GM19238 (cell line): ENCODE results near the gene SVOPL.

ENCODE experiments used
- DNase-seq: peaks from one replicate; pipeline ENCODE4 v3.0.0; 2011; ENCODE audit warnings: low spot score; ENCODE audit not compliant: insufficient read length

The SVOPL gene

DNA sequence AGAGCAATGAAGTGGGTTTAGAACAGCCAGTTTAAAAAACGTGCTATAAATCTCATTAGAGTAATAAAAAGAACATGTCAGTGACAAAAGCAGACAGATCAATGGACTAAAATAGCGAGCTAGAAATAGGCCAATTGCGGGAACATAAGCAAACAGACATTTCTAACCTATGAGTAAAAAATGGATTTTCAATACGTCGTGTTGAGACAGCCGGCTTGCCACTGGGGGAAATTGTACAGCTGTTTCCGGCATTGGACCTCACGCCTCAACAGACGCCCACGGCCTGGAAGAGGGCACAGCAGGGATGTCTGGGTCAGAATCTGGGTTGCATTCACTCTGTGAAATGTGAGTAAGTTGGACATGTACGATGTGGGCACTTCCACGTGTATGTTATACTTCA lies 92.9 kb downstream of the SVOPL start:
- no peak for DNase-seq

DNA sequence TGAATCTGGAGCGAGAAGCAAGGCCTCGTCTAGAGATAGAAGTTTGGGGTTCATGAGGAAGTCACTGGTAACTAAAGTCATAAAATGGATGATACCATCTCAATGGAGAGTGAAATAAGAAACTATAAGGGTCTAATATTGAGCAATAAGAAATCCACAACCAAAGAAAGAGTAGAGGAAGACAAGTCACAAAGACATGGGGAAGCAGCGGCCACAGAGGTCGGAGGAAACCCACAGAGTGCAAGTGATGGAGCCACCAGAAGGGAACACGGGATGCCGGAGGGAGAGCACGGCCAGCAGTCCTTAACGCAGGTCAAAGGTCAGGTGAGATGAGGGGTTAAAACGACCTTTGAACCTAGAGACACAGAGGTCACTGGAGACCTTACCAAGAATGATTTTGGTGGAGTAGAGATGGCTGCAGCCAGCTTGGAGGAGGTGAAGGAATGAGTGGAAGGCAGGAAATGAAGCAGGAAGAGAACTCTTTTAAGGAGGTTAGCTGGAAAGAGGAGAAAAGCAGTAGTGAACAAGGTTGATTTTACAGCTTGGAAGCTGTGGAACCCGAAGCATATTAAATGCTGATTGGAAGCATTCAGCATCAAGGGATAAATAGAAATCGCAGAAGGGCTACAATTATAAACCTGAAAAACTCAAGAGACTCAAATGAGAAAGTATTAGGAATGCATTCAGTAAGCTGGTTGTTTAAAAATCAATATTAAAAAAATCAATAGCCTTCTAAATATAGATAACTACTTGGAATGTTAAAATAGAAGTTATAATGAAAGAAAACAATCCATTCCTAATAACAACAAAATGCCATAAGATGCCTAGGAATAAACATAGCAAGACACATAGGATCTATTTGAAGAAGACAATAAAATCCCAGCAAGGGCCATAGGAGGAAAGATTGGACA lies 93.7 kb downstream of the SVOPL start:
- DNase-seq: no peak

DNA sequence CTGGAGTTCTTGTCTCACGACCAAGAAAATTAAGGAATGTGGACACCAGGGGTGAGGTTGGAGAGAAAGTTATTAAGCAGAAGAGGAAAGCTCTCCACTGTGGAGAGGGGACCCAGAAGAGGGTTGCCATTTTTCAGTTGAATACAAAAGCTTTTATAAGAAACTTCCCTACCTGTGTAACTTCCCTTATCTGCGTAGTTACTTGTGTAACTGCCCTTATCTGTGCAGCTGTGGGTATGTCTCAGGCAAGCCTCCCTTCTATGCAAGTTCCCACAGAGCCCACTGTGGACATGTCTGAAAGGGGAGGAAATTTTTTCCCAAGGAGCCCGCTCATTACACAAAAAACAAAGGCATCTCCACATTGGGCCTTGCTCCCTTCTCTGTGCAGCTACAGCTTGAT lies 94.9 kb downstream of the SVOPL start:
- DNase-seq: no peak

DNA sequence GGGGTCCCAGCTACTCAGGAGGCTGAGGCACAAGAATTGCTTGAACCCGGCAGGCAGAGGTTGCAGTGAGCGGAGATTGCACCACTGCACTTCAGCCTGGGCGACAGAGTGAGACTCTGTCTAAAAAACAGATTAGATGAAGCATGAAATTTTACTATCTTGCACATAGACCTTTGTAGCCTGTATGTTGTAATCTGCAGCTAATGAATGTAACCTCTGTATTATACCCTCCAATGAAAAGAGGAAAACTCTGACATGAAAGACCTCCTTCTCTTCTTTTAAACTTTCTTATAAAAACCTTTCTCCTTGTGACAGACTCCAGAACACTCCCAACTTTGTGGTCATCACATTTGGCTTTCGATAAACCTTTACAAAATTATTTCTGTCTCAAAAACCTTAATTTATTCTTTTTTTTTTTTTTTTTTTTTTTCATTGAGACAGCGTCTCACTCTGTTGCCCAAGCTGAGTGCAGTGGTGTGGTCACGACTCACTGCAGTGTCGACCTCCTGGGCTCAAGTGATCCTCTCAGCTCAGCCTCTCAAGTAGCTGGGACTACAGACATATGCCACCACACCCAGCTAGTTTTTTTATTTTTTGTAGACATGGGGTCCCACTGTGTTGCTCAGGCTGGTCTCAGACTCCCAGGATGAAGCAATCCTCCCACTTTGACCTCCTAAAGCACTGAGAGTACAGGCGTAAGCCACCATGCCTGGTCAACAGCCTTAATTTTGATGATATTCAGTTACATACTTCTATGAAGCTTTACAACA lies 97.4 kb downstream of the SVOPL start:
- no peak for DNase-seq

DNA sequence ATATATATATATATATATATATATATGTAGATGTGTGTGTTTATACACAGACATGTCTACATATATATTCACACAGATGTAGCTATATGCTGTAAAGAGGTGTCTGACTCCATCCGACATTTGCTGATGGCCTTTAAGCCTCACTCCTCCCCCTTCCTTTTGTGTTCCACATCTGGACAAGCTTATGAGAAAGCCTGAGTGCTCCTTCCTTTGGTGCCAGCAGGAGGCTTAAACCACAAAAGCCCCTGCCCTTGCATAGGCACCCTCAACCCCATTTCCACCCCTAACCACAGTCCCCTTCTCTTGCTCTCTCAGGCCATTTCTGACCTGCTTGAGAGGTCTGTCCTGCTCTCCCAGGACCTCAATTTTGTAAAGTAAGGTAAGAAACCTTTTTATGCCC lies 98.7 kb downstream of the SVOPL start:
- DNase-seq: no peak

DNA sequence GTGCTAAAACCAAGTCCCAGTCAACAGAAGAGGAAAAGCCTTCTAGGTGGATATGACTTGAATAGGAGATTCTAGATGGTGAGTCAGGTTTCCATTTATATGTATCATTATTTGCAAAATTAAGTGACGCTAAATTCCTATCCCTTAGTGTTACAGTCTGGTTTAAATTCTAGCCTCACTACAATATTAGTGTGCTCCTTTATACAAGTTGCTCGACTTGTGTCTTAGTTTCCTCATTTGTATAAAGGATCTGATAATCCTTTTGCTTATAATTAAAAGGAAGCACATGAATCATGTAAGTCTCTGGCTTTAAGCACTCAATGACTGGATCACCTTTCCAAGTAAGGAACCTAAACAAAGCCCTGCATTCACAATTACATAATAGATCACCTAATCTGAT lies 105.7 kb downstream of the SVOPL start:
- no peak for DNase-seq

DNA sequence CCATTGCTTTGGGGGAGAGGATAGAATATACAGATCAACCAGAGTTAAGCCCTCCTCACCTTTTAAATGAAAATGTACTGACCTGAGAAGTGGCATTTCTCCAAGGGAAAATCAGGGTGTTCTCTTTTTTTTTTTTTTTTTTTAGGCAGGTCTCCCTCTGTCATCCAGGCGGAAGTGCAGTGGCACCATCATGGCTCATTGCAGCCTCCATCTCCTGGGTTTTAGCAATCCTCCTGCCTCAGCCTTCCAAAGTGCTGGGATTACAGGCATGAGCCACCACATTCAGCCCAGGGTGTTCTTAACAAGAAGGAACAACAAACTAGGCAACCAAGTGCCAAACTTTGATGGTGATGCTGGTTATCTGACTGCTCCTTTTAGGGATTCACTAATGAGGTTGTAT lies 111.0 kb downstream of the SVOPL start:
- no peak for DNase-seq

DNA sequence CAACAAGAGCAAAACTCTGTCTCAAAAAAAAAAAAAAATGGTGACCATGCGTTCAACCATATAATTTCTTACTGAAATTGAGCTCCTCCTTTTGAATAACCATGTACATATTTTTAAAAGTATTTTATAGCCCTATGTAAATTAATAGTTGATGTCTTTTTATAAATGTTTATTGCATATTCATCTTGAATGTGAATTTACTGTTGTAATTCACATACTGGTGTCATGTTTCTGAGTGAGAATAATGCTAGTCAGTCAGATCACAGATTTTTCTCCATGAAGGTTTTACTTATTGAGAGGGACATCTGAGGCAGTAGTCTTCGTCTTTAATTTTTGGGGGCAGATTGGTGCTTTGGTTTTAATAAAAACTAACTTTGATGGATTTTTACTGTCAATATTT lies 112.2 kb downstream of the SVOPL start:
- DNase-seq: no peak

DNA sequence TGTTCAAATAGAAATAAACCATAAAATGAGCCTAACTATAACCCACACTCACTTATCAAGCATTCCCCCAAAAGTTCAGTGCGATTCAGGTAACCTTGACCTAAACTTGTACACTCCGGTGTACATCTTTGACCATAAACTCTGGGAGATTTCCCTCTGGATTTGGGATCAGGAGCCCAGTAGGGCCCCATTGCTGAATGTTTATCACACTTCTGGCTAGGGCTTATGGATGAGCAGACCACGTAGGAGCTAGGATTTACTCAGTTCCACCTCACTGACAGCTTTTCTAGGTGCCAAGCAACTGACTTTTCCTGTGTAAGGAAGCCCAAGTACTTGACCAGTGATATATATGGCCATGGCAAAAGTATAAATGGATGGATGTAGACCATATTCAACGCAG lies 113.7 kb downstream of the SVOPL start:
- no peak for DNase-seq

DNA sequence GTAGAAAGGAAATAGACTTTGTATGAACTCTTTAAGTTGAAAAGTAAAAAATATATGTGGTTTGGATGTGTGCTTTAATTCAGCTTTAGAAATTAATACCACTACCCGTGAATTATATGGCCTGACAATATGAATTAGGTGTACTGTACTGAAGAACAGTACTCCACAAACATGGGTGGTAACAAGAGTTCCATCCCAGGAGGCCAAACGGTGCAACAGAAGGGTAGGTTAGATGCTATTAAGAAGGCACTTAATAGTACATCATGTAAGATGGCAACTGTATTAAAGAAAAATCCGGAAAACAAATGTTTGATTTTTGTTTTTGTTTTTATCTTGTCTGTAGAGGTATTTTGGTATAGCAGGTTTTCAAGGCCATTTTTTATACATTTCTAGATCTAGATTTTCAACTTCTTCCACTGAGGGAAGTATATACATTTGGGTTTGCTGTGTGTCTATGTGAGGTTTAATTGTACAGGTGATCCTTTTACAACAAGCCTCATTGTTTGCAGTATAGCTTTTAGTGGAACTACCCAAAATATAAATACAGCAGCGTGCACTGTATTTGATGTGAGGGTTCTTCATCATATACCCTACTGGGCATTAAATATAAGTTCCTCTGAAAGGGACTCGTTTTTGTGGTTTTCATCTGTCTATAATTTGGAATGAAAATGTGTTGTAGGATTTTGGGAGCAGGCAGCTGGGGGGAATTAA lies 115.7 kb downstream of the SVOPL start:
- DNase-seq: no peak

DNA sequence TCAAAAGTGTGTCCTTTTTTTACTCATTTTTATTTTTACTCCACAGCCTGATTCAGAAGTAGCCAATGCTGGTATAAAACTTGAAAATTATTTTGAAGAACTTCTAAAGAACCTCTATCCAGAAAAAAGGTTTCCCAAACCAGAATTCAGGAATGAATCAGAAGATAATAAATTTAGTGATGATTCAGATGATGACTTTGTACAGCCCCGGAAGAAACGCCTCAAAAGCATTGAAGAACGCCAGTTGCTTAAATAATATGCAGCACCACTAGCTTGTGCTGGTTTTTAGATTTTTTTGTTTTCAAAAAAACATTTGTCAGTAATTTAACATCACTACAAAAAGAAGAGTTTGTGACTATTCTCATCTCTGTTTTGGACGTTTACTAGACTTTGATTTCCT lies 116.5 kb downstream of the SVOPL start:
- DNase-seq: no peak

DNA sequence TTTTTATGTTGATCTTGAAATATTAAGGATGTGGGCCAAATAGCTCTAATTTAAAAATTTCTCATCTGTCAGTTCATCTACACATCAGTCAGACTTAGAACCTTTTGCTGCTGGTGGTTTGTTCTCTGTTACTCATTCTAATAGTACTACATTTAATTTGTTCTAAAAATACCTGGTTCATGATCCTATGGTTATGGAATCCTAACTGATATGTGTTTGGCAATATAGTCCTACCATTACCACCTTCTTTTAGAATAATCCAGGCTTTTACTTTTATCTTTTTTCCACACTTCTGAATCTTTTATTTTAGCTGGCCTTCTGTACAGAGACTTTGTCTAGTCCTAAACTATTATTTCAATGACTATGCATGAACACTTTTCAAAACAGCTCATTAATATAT lies 116.9 kb downstream of the SVOPL start:
- no peak for DNase-seq

DNA sequence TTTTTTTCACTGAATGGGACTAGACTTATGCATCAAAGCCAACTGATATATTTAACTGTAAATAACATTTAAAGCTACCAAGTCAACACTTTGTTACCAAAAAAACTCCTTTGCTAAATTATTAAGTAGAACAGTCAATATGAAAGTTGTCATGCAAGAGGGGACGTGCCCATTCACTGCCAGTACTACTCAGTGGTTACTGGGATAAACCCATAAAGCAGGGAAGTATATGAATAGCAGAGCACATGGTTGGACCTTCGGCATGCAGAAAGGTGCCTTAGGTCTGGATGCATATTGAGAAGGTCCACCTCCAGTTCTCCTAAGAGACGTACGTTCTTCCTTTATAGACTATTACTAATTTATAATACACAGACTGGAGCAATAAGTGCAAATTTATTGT lies 120.1 kb downstream of the SVOPL start:
- DNase-seq: no peak

DNA sequence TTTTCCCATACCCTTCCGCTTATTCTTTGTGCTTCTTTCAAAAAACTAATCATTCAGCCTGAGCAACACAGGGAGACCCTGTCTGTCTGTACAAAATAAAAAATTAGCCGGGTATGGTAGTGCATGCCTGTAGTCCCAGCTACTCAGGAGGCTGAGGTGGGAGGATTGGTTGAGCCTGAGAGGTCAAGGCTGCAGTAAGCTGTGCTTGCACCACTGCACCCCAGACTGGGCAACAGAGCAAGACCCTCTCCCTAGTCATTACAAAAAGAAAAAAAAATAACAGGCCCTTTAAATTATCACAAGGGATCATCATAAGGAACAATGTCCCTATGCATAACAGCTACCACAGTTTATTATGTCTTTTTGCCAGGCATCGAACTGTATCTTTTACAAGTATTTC lies 121.5 kb downstream of the SVOPL start:
- DNase-seq: no peak

DNA sequence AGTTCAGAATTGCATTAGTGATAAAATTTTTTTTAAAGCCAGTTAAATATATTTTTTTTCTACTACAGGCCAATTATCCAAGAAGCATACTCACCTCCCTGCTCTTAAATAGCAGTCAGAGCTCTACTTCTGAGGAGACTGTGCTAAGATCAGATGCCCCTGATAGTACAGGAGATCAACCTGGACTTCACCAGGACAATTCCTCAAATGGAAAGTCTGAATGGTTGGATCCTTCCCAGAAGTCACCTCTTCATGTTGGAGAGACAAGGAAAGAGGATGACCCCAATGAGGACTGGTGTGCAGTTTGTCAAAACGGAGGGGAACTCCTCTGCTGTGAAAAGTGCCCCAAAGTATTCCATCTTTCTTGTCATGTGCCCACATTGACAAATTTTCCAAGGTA lies 122.0 kb downstream of the SVOPL start:
- no peak for DNase-seq

DNA sequence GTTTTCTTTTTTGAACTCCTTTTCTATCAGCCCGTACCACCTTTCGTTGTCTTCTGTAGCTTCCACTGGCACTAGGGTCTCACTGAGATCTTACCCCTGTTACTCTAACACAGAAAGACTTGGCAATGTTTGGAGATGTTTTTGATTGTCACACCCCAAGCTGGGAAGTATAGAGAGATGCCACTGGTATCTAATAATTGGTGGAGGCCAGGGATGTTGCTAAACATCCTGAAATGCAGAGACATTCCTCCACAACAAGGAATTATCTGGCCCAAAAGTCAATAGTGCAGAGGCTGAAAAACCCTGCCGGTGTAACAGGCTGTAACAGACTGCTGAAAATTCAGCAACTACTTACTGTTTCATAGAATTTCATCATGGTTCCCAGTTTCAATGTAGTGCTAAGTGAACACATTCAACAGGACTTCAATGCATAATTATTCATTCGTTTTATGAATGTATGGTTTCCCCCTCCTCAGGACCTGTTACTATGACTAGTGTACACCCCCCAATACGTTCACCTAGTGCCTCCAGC lies 125.2 kb downstream of the SVOPL start:
- DNase-seq: no peak

DNA sequence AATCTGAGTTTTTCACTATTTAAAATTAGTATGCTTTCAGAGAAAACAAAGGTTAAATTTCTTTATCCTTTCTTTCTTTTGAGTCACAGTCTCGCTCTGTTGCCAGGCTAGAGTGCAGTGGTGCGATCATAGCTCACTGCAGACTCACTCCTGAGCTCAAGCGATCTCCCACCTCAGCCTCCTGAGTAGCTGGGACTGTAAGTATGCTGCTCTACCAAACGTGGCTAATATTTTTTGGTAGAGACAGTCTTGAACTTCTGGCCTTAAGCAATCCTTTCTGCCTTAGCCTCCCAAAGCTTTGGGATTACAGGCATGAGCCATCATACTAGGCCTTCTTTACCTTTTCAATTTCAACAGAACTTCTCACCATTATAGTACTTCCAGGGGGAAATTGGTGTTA lies 127.4 kb downstream of the SVOPL start:
- no peak for DNase-seq

DNA sequence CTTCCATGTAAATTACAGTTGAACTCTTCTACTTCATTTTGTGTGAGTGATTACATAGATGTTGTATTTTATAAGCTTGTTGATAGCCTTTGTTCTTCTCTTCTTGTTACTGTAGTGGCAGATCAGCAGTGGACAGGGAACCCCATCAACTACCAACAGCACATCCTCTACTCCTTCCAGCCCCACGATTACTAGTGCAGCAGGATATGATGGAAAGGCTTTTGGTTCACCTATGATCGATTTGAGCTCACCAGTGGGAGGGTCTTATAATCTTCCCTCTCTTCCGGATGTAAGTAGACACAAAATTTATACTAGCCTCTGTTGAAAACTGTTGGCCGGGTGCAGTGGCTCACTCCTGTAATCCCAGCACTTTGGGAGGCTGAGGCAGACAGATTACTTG lies 130.4 kb downstream of the SVOPL start:
- DNase-seq: no peak

DNA sequence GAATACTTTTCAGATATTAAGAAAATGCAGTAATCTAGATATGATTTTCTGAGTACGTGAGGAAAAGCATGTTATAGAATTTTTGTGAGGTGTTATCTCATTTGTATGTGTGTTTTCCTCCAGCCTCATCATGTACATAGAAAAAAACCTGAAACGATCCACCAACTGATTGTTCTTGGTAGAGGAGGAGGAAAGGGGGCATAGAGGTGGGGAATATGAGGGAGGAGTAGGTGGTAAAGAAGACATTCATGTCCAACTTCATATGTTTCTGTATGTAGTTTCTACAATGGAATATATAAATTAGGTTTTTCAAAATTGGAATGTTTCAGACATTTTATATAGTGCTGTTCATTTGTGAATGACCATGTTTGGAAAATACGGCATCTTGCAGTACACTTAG lies 131.7 kb downstream of the SVOPL start:
- no peak for DNase-seq

DNA sequence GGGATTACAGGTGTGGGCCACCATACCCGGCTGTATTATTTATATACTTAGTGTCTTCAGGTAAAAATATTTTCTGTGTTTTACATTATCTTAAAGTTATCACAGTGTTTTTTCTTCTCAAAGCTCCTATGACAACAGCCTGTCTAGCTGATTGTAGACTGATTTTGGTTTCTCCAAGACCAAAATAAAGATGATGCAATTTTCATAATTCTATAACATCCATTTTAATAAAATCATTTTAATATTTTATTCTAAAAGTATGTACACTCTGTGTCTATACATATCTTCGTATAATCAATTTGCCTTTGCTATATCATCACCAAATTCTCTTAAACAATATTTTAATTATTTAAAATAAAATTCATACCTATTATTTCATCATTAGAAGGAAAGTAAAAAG lies 132.5 kb downstream of the SVOPL start:
- DNase-seq: no peak

DNA sequence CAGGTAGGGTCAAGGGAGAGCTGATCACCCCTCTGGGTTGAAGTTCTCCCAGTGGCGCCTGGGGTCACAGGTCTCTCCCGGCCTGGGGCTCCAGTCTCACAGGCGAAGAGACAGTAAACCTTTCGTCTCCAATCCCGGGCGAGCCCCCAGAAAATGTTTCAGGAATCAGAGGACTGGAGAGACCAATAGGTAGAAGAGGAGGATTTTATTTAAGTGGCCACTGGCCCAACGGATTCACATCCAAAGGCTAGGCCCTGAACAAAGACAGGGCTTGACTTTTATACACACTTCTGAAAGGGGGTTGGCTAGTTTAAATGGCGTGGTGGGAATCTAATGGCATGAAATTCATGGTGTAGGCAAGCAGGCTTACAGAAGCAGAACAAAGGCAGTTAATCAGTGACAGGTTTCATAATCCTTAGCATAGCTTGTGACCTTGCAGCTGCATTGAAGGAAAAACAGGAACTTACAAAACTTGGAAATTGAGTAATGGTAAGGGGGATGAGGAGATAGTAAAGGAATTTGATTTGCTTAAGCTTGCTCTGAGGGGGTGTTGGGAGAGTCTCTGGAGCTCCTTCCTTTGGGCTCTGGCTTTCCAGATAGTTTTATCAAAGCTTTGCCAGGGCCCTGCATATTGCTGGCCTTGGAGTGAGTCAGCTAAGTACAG lies 135.6 kb downstream of the SVOPL start:
- DNase-seq: no peak
